Measurements from ENCODE around the gene MYO1H.
A peak's percentile ranks its signal among the peaks of the same experiment; 100 is the strongest.
"Not testable (repeated sequence)": the region's sequence is repeated elsewhere in the genome, so short reads cannot be mapped to it uniquely, and the experiment has no call there.

MYO1H gene

DNA sequence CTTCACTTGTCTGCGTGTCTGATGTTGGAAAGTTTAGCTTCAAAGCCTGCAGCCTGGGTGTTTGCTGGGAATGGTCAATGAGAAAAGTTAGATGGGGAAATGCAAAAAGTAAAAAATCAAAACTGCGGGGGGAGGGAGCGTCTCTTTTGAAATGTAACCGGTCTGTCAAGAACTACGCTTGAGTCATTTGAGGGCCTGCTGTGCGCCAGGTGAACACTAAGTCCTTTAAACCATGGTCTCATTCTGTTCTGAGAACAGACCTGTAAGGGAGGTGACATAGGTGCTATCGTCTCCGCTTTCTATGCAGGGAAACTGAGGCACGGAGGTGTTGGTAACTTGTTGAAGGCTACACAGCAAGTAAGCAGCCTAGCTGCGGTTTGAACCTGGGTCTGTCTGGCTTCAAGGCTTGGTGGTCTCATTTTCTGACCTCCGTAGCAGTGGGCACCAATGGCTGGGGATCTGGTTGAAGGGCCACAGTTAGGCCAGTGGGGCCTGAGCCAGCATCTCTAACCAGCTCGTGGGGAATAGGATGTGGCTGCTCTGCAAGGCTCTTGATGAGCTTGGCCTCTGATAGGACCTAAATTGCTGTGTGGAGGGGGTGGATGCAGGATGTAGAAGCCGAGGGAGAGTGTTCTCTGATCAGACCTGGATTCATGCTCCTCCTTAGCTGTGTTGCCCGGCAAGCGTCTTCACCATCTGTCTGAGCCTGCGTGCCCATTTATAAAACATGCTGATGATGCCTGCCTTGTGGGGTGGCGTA, 87.9 kb downstream of the MYO1H start:
- H3K4me1 ChIP-seq (ENCODE audit: control insufficient read depth, insufficient read depth, low read length, poor library complexity, severe bottlenecking), result peaks cover 11% of the 10 kb centered on the region
- no peak overlapping the region for H3K27ac ChIP-seq (ENCODE audit: low read depth, low read length, severe bottlenecking)
- WGBS, 2 experiments (ENCODE audit: insufficient coverage in 2 of 2), result 85 to 86% methylated on average over 14 to 16 of the region's 17 CpGs
- H3K36me3 ChIP-seq (ENCODE audit: control insufficient read depth, insufficient read depth, low read length), result no peaks in the 10 kb centered on the region
- no peaks in the 10 kb centered on the region for H3K9me3 ChIP-seq (ENCODE audit: control insufficient read depth, low read length)
- H3K4me3 ChIP-seq (ENCODE audit: extremely low read depth, insufficient read depth, low read length, poor library complexity, severe bottlenecking), result no peak overlapping the region

DNA sequence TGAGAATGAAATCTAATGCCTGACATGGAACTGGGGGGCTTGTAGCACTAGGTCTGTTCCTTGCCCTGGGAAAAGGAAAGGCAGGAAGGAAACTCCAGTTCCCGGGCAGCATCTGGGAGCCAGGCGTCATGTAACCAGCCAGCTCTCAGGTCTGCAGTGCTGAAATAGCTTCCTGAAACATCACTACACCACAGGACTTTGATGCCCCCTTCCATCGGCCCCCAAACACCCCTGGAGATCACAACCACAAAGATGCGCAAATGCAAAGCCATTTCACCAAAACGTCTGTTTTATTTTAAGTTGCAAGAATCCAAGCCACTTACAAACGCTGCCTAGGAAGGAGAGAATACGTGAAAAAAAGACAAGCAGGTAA, 88.5 kb downstream of the MYO1H start:
- Histone ChIP-seq H3K9me3 (ENCODE audit: control insufficient read depth, low read length) (no peaks in the 10 kb centered on the region), H3K36me3 (ENCODE audit: control insufficient read depth, insufficient read depth, low read length) (no peaks in the 10 kb centered on the region), H3K4me3 (ENCODE audit: extremely low read depth, insufficient read depth, low read length, poor library complexity, severe bottlenecking) (no peak overlapping the region), H3K4me1 (ENCODE audit: control insufficient read depth, insufficient read depth, low read length, poor library complexity, severe bottlenecking) (peaks cover 11% of the 10 kb centered on the region), H3K27ac (ENCODE audit: low read depth, low read length, severe bottlenecking) (no peak overlapping the region)
- 30 to 46% methylated on average over 3 to 4 of the region's 7 CpGs for WGBS, 2 experiments (ENCODE audit: insufficient coverage in 2 of 2)

DNA sequence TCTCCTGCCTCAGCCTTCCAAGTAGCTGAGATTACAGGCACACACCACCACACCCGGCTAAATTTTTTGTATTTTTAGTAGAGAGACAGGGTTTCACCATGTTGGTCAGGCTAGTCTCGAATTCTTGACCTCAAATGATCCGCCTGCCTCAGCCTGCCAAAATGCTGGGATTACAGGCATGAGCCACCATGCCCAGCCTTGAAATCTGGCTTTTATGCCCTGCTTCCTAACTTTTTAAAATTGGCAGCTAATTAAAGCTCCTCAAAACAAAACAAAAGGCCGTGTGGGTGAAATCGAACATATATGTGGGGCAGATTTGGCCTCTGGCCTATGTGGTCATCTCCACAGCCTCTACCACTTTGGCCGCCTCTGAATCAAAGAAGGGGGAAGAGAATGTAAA, 91.5 kb downstream of the MYO1H start:
- Histone ChIP-seq H3K36me3 (ENCODE audit: control insufficient read depth, insufficient read depth, low read length) (peaks cover 14% of the 10 kb centered on the region), H3K9me3 (ENCODE audit: control insufficient read depth, low read length) (no peaks in the 10 kb centered on the region), H3K4me1 (ENCODE audit: control insufficient read depth, insufficient read depth, low read length, poor library complexity, severe bottlenecking) (peaks cover 11% of the 10 kb centered on the region), H3K27ac (ENCODE audit: low read depth, low read length, severe bottlenecking) (no peak overlapping the region), H3K4me3 (ENCODE audit: extremely low read depth, insufficient read depth, low read length, poor library complexity, severe bottlenecking) (no peak overlapping the region)
- 79 to 100% methylated on average over 2 to 4 of the region's 6 CpGs for WGBS, 2 experiments (ENCODE audit: insufficient coverage in 2 of 2)

DNA sequence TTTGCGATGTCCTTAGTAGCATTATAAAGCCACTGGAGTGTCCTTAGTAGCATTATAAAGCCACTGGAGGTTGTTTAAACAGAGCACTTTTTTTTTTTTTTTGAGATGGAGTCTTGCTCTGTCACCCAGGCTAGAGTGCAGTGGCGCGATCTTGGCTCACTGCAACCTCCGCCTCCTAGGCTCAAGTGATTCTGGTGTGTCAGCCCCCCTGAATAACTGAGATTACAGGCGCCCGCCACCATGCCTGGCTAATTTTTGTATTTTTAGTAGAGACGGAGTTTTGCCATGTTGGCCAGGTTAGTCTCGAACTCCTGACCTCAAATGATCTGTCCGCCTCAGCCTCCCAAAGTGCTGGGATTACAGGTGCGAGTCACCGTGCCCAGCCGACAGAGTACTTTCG, 92.3 kb downstream of the MYO1H start:
- not testable (repeated sequence) for H3K4me3 ChIP-seq (ENCODE audit: extremely low read depth, insufficient read depth, low read length, poor library complexity, severe bottlenecking); H3K9me3 ChIP-seq (ENCODE audit: control insufficient read depth, low read length); H3K27ac ChIP-seq (ENCODE audit: low read depth, low read length, severe bottlenecking)
- peaks cover 22% of the 10 kb centered on the region for H3K36me3 ChIP-seq (ENCODE audit: control insufficient read depth, insufficient read depth, low read length)
- 86 to 95% methylated on average over 12 to 13 of the region's 13 CpGs for WGBS, 2 experiments (ENCODE audit: insufficient coverage in 2 of 2)
- H3K4me1 ChIP-seq (ENCODE audit: control insufficient read depth, insufficient read depth, low read length, poor library complexity, severe bottlenecking), result peaks cover 11% of the 10 kb centered on the region

DNA sequence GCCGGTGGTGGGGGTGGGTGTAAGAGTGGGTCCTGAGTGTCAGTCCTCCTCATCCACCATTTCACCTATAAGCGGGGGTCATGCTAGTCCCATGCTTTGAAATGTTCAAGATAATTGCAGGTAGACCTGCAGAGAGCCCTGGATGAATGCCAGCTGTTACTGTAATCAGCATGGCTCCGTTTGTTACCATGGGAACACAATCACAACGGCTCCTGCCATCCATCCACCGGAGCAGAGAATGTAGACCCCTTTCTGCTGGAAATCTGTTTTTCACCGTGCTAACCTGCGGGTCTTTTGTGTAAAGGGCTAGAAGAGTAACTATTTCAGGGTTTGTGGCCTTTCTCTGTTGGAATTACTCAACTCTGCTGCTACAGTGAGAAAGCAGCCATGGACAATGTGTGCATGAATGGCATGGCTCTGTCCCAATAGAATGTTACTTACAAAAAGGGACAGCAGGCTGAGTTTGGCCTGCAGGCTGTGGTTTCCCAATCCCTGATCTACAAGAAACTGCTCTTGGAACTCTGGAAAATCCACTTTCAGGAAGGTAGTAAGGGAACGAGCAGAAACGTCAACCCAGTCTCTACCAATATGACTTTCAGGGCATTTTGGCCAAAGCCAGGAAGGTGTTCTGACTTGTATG, 93.3 kb downstream of the MYO1H start:
- peak overlapping the region; percentile 71 for H3K27ac ChIP-seq (ENCODE audit: low read depth, low read length, severe bottlenecking)
- H3K36me3 ChIP-seq (ENCODE audit: control insufficient read depth, insufficient read depth, low read length), result peaks cover 32% of the 10 kb centered on the region
- no peaks in the 10 kb centered on the region for H3K9me3 ChIP-seq (ENCODE audit: control insufficient read depth, low read length)
- 82% methylated on average over 7 of the region's 9 CpGs for WGBS, 2 experiments (ENCODE audit: insufficient coverage in 2 of 2)
- H3K4me1 ChIP-seq (ENCODE audit: control insufficient read depth, insufficient read depth, low read length, poor library complexity, severe bottlenecking), result peaks cover 6% of the 10 kb centered on the region
- no peak overlapping the region for H3K4me3 ChIP-seq (ENCODE audit: extremely low read depth, insufficient read depth, low read length, poor library complexity, severe bottlenecking)

DNA sequence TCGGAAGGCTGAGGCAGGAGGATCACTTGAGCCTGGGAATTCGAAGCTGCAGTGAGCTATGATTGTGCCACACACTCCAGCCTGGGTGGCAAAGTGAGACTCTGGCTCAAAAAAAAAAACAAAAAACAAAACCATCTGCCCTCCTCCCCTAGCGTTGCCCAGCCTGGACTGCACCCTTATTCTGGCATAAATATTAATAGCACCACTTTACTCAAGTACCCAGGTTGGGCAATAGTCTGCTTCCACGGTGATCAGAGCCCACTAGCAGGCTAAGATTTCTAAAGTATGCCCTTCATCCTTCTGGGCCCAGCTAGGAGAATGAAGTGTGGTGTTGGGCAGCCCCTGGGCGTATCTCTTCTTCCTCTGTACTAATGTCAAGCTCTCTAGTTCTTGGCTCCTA, 96.1 kb downstream of the MYO1H start:
- Histone ChIP-seq H3K27ac (ENCODE audit: low read depth, low read length, severe bottlenecking) (no peak overlapping the region), H3K36me3 (ENCODE audit: control insufficient read depth, insufficient read depth, low read length) (peaks cover 59% of the 10 kb centered on the region), H3K4me3 (ENCODE audit: extremely low read depth, insufficient read depth, low read length, poor library complexity, severe bottlenecking) (no peak overlapping the region), H3K9me3 (ENCODE audit: control insufficient read depth, low read length) (no peaks in the 10 kb centered on the region), H3K4me1 (ENCODE audit: control insufficient read depth, insufficient read depth, low read length, poor library complexity, severe bottlenecking) (no peaks in the 10 kb centered on the region)
- 90 to 94% methylated on average over 3 of the region's 5 CpGs for WGBS, 2 experiments (ENCODE audit: insufficient coverage in 2 of 2)

DNA sequence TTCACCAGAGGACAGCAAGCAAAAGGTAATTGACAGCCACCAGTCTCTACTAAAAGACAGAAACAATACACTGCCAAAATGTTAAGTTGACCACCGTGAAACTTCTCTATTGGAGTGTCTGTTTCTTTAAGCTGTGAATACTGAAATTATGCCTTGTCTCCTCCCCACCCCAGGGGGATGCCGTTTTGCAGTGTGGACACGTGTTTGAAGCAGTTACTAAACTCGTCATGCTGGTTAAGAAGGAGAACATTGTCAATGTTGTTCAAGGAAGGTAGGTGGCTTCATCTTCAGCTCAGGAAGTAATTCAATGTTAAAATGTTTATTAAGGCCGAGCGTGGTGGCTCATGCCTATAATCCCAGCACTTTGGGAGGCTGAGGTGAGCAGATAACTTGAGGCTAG, 96.6 kb downstream of the MYO1H start:
- no peak overlapping the region for H3K27ac ChIP-seq (ENCODE audit: low read depth, low read length, severe bottlenecking)
- no peaks in the 10 kb centered on the region for H3K4me1 ChIP-seq (ENCODE audit: control insufficient read depth, insufficient read depth, low read length, poor library complexity, severe bottlenecking)
- peaks cover 64% of the 10 kb centered on the region for H3K36me3 ChIP-seq (ENCODE audit: control insufficient read depth, insufficient read depth, low read length)
- no peaks in the 10 kb centered on the region for H3K9me3 ChIP-seq (ENCODE audit: control insufficient read depth, low read length)
- 100% methylated on average over 2 to 4 of the region's 6 CpGs for WGBS, 2 experiments (ENCODE audit: insufficient coverage in 2 of 2)
- H3K4me3 ChIP-seq (ENCODE audit: extremely low read depth, insufficient read depth, low read length, poor library complexity, severe bottlenecking), result no peak overlapping the region

DNA sequence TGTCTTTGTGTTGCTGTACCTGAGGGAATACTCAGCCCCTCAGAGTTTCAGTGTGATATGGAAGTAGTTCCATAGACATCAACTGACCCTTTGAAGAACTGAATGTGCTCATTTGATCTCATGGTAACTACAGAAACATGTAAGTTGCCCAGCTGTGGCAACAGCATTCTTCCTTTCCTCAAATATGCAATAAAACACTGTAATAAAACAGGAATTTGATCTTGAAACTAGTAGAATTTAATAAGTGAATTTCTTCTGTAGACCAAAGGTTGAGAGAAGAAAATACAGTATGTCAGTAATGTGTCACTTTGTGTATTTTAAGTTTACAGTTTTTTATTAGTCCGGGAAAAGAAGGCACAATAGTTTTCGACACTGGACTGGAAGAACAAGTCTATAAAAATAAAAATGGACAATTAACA, 97.5 kb downstream of the MYO1H start:
- Histone ChIP-seq H3K9me3 (ENCODE audit: control insufficient read depth, low read length) (no peaks in the 10 kb centered on the region), H3K36me3 (ENCODE audit: control insufficient read depth, insufficient read depth, low read length) (peaks cover 73% of the 10 kb centered on the region), H3K4me3 (ENCODE audit: extremely low read depth, insufficient read depth, low read length, poor library complexity, severe bottlenecking) (no peak overlapping the region), H3K27ac (ENCODE audit: low read depth, low read length, severe bottlenecking) (no peak overlapping the region), H3K4me1 (ENCODE audit: control insufficient read depth, insufficient read depth, low read length, poor library complexity, severe bottlenecking) (no peaks in the 10 kb centered on the region)
- WGBS, 2 experiments (ENCODE audit: insufficient coverage in 2 of 2), result 100% methylated on average over 2 of the region's 2 CpGs

DNA sequence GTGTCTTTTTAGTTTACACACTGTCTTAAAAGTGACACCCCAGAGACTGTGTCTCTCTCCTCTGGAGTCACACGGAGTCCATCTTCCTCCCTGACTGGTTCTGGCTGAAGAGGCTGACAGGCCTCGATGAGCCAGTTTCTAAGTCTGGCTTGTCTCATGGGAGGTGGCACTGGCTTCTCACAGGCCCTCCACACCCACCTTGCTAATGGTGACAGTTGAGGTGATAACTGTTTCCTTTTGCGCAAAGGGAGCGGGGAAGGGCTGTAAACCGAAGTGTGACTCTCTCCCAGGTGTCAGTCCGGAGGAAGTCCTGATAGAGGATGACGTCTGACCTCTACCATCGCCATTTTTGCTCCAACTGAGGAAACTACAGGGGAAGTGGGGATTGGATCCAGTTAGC, 99.2 kb downstream of the MYO1H start:
- no peaks in the 10 kb centered on the region for H3K9me3 ChIP-seq (ENCODE audit: control insufficient read depth, low read length)
- H3K4me1 ChIP-seq (ENCODE audit: control insufficient read depth, insufficient read depth, low read length, poor library complexity, severe bottlenecking), result no peaks in the 10 kb centered on the region
- peaks cover 90% of the 10 kb centered on the region for H3K36me3 ChIP-seq (ENCODE audit: control insufficient read depth, insufficient read depth, low read length)
- H3K27ac ChIP-seq (ENCODE audit: low read depth, low read length, severe bottlenecking), result no peak overlapping the region
- no peak overlapping the region for H3K4me3 ChIP-seq (ENCODE audit: extremely low read depth, insufficient read depth, low read length, poor library complexity, severe bottlenecking)
- WGBS, 2 experiments (ENCODE audit: insufficient coverage in 2 of 2), result 92 to 93% methylated on average over 6 to 7 of the region's 8 CpGs

DNA sequence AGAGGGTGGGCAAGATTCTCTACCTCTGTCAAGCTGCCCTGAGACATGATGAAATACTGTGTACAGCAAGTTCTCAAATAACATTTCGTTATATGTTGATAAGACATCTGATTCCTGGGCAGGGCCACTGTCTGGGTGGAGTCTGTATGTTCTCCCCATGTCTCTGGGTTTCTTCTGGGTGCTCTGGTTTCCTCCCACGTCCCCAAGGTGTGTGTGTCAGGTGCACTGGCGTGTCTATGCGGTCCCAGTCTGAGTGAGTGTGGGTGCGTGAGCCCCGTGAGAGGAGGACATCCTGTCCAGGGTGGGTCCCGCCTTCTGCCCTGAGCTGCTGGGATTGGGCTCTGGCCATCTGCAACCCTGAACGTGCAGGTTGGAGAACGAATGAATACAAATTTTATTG, 99.8 kb downstream of the MYO1H start:
- Histone ChIP-seq H3K4me1 (ENCODE audit: control insufficient read depth, insufficient read depth, low read length, poor library complexity, severe bottlenecking) (no peaks in the 10 kb centered on the region), H3K27ac (ENCODE audit: low read depth, low read length, severe bottlenecking) (no peak overlapping the region), H3K36me3 (ENCODE audit: control insufficient read depth, insufficient read depth, low read length) (peaks cover 94% of the 10 kb centered on the region), H3K4me3 (ENCODE audit: extremely low read depth, insufficient read depth, low read length, poor library complexity, severe bottlenecking) (no peak overlapping the region), H3K9me3 (ENCODE audit: control insufficient read depth, low read length) (no peaks in the 10 kb centered on the region)
- 92 to 100% methylated on average over 6 to 7 of the region's 9 CpGs for WGBS, 2 experiments (ENCODE audit: insufficient coverage in 2 of 2)

DNA sequence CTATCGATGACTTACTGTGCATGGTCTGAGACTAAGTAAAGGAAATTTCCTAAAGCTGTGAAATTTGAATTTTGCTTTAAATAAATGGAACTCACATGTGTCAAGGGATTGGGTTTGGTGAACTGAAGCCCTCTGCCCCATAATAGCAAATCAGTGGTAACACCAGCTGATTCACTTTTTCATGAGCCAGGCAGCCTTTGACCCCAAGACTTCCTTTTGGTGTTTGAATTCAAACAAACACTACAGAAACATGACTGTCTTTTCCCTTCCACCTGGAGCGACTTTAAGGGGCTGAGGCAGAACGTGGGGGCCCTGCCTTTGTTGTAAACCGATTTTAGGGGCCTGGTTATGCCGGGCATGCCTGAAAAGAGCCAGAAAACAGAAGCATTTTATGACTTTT, 100.6 kb downstream of the MYO1H start:
- 94 to 96% methylated on average over 5 of the region's 5 CpGs for WGBS, 2 experiments (ENCODE audit: insufficient coverage in 2 of 2)
- Histone ChIP-seq H3K27ac (ENCODE audit: low read depth, low read length, severe bottlenecking) (no peak overlapping the region), H3K9me3 (ENCODE audit: control insufficient read depth, low read length) (no peaks in the 10 kb centered on the region), H3K4me1 (ENCODE audit: control insufficient read depth, insufficient read depth, low read length, poor library complexity, severe bottlenecking) (no peaks in the 10 kb centered on the region), H3K36me3 (ENCODE audit: control insufficient read depth, insufficient read depth, low read length) (peaks cover 98% of the 10 kb centered on the region), H3K4me3 (ENCODE audit: extremely low read depth, insufficient read depth, low read length, poor library complexity, severe bottlenecking) (no peak overlapping the region)
